LNCaP clone FGC (cell line): Measurements from ENCODE around the gene GAB4.
"Not testable (repeated sequence)": the region's sequence is repeated elsewhere in the genome, so short reads cannot be mapped to it uniquely, and the experiment has no call there.

Source experiments
- DNase-seq: peaks from one replicate; pipeline ENCODE4 v3.0.0-alpha.2; 2011; ENCODE audit warnings: low read depth
- H3K4me3 ChIP-seq: 2 replicates; pipeline ENCODE4 v1.5.1; 2011; ENCODE audit warnings: mild to moderate bottlenecking, low read depth, low read length, control low read depth
- CTCF ChIP-seq: IDR thresholded peaks from 2 replicates; pipeline ENCODE4 v1.5.1; 2012; ENCODE audit warnings: mild to moderate bottlenecking; ENCODE audit not compliant: control insufficient read depth, insufficient read depth; ENCODE audit errors: extremely low read depth

The GAB4 gene

GRCh38 chr22:17007852-17008731 is at the start of gene GAB4:
GAB4 (minus strand) TSS chr22:17008222; CDS start chr22:17008114, 108 bp downstream.
- H3K4me3 ChIP-seq, result no peak within 1 kb of the TSS
- no peak for DNase-seq
- no peak for TF ChIP-seq CTCF

- H3K4me3 ChIP-seq, result no peak overlapping the region
- TF ChIP-seq CTCF, result no peak
- DNase-seq, result no peak
Observed at GRCh38 chr22:17056807-17057206, 48.8 kb upstream of the GAB4 start.

- DNase-seq, result no peak
Observed at GRCh38 chr22:17056058-17056457, 48.0 kb upstream of the GAB4 start.

GRCh38 chr22:17047656-17048055 is 39.6 kb upstream of the GAB4 start:
- no peak for TF ChIP-seq CTCF
- no peak for DNase-seq
- H3K4me3 ChIP-seq, result no peak overlapping the region

More at GRCh38 chr22:17056058-17056457, 48.0 kb upstream of the GAB4 start:
- H3K4me3 ChIP-seq, result no peak overlapping the region
- TF ChIP-seq CTCF, result no peak

GRCh38 chr22:17046566-17047348 is 38.7 kb upstream of the GAB4 start:
- TF ChIP-seq CTCF, result no peak
- no peak for DNase-seq
- no peak overlapping the region for H3K4me3 ChIP-seq

GRCh38 chr22:17043521-17043920 is 35.5 kb upstream of the GAB4 start:
- no peak for DNase-seq
- H3K4me3 ChIP-seq, result no peak overlapping the region
- TF ChIP-seq CTCF, result no peak

- not testable (repeated sequence) for DNase-seq
- H3K4me3 ChIP-seq, result peak overlapping the region; percentile 58
Observed at GRCh38 chr22:17036842-17037711, 29.1 kb upstream of the GAB4 start.

- H3K4me3 ChIP-seq, result peak overlapping the region; percentile 40
Observed at GRCh38 chr22:17035976-17036841, 28.2 kb upstream of the GAB4 start.

More at GRCh38 chr22:17035976-17036841, 28.2 kb upstream of the GAB4 start:
- not testable (repeated sequence) for DNase-seq
